HuH-7 (cell line): ENCODE data around the gene SLC30A1.
"Not testable (repeated sequence)": the region's sequence is repeated elsewhere in the genome, so short reads cannot be mapped to it uniquely, and the experiment has no call there.

Source experiments
- DNase-seq: peaks from one replicate; pipeline ENCODE4 v3.0.0; 2011; ENCODE audit warnings: low spot score

SLC30A1 gene

GRCh38 chr1:211583011-211583992 lies 4.3 kb upstream of the SLC30A1 start:
- no peak for DNase-seq

- no peak for DNase-seq
These were observed 2.6 kb upstream of the SLC30A1 start for GRCh38 chr1:211581526-211581925.

GRCh38 chr1:211580303-211580687 lies 1.3 kb upstream of the SLC30A1 start:
- peak; percentile 17 for DNase-seq

GRCh38 chr1:211579440-211580302 lies 710 bp upstream of the SLC30A1 start:
- DNase-seq: peak; percentile 79

- peak; percentile 72 for DNase-seq
These were observed 932 bp downstream of the SLC30A1 start for GRCh38 chr1:211577819-211578639.

- no peak for DNase-seq
These were observed 1.6 kb downstream of the SLC30A1 start for GRCh38 chr1:211577277-211577818.

- DNase-seq: no peak
These were observed 2.2 kb downstream of the SLC30A1 start for GRCh38 chr1:211576717-211577116.

- no peak for DNase-seq
These were observed 4.3 kb downstream of the SLC30A1 start for GRCh38 chr1:211574705-211575104.

- no peak for DNase-seq
These were observed 7.0 kb downstream of the SLC30A1 start for GRCh38 chr1:211571998-211572397.

GRCh38 chr1:211570378-211570777 lies 8.6 kb downstream of the SLC30A1 start:
- not testable (repeated sequence) for DNase-seq

GRCh38 chr1:211566431-211567025 lies 12.4 kb downstream of the SLC30A1 start:
- DNase-seq: no peak

GRCh38 chr1:211564084-211564483 lies 14.9 kb downstream of the SLC30A1 start:
- DNase-seq: no peak

GRCh38 chr1:211559222-211560010 lies 19.5 kb downstream of the SLC30A1 start:
- DNase-seq: no peak

- no peak for DNase-seq
These were observed 20.9 kb downstream of the SLC30A1 start for GRCh38 chr1:211557894-211558625.

GRCh38 chr1:211553549-211553948 lies 25.4 kb downstream of the SLC30A1 start:
- no peak for DNase-seq

- DNase-seq: no peak
These were observed 27.1 kb downstream of the SLC30A1 start for GRCh38 chr1:211551638-211552460.

GRCh38 chr1:211549092-211549711 lies 29.8 kb downstream of the SLC30A1 start:
- no peak for DNase-seq
